GM21390 (cell line): Measurements from ENCODE around the gene MAP2K1.
"Not testable (repeated sequence)": the region's sequence is repeated elsewhere in the genome, so short reads cannot be mapped to it uniquely, and the experiment has no call there.

Experiments
- ATAC-seq: cut with Tn5 transposase; IDR thresholded peaks from one replicate; pipeline ENCODE4 v1.9.1; 2021; ENCODE audit not compliant: unreplicated experiment

MAP2K1 gene

DNA sequence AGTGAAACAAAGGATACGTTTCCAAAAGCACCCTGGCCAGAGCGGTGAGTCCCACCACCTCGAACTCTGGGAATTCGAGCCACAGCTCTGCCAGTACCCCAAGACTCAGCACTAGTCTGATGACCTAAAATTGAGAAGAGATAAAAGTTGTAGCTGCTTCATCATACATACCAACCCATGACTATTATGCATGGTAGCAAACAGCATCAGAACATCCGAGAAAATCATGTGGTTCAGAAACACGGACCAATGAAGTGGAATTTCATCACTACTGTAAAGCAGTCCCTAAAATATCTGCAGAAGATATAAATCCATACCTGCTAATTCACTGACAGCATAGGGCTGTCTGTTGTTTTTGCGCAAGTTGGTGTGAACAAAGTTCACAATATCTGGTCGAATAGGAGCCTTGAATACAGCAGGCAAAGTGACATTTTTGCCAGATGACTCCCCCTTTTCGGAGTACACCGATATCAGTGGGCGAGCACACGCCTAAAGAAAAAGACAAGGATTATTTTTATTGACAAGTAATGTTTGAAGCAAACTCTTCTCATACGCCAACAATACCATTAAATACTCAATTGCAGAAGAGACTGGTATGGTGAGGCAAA, 116.4 kb downstream of the MAP2K1 start:
- not testable (repeated sequence) for ATAC-seq

GRCh38 chr15:66503780-66504562, 117.3 kb downstream of the MAP2K1 start:
- no peak for ATAC-seq

DNA sequence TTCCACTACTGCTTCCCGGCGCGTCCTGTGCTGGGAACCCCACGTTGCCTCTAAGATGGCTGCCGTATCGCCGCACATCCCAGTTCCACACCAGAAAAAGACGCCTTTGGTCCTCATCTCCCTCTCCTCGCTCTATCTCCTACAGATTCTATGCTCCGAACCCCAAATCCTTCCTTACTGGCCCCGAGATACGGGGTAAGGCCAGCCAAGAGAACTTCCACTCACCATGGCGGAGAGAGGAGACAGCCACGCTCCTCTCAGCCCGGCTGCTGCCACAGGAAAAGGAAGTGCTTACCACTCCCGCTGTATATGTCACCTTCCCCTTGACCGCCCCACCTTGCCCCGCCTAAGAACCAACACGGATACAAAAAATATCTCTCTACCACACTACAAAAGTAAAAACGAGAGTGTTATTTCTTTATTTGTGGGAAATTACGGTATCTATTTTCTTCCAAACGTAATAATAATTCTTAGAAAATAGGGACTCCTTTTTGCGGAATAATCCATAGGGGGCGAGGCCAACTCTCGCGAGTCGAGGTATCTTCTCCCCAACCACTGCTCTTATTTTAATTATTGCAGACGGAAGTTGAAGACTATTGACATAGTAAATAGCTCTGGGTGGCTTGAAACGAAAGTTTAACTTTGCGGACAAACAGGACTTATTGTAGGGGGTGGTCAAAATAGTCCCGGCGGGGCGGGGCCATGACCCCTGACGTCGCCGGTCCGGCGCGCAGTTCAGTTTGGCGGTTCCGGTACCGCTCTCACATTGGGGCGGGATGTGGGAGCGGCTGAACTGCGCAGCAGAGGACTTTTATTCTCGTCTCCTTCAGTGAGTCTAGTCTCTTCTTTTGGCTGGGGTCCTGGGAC, 118.1 kb downstream of the MAP2K1 start, which contains the start of the genes RPL4 and ZWILCH:
Gene RPL4, minus strand, starts transcription at position 293 of the 867 bp plus-strand sequence. Its CDS starts 65 bp downstream, at position 228.
Gene ZWILCH, plus strand, starts transcription at position 764 of the 867 bp plus-strand sequence. Its CDS starts 13 bp downstream, at position 777.
- peak; percentile 63 for ATAC-seq

GRCh38 chr15:66505430-66505811, 118.7 kb downstream of the MAP2K1 start:
- ATAC-seq: peak; percentile 27

GRCh38 chr15:66505818-66506217, 119.1 kb downstream of the MAP2K1 start:
- no peak for ATAC-seq

GRCh38 chr15:66508293-66508883, 121.7 kb downstream of the MAP2K1 start:
- ATAC-seq: no peak

GRCh38 chr15:66514586-66514985, 127.9 kb downstream of the MAP2K1 start:
- ATAC-seq: no peak

DNA sequence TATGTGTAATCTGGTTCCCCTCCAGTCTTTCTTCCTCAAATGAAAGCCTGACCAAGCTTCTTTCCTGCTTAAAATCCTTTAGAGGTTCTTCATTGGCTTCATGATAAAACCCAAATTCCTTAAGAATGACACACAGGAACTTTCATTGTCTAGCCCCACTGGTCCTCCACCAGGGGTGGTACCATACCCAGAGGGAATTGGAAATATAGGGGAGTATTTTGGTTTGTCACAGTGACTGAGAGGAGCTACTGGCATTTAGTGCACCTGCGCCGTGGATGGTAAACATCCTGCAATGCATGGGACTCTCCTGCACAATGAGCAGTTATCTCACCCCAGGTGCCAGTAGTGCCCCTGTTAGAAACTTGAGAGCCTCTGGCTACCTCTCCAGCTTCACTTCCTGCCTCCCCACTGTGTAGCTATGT, 129.2 kb downstream of the MAP2K1 start:
- ATAC-seq: no peak

GRCh38 chr15:66523926-66524325, 137.2 kb downstream of the MAP2K1 start:
- ATAC-seq: no peak

DNA sequence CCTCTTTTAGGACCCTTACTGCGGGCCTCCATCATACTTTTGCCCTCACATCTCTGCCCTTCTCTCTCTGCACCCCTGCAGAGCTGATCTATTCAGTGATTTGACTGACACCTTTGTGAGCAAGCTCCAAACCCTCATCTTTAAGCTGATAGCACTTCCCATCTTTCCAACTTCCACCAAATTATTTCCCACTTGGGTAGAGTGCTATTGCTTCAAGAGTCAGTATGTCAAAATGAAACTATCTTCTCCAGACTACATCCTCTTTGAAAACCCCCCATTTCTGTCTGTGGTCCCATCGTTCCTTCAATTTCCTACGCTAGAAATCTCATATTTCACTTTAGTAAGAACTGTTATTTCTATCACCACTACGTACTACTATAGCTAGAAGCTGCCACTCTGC, 138.1 kb downstream of the MAP2K1 start:
- no peak for ATAC-seq

- no peak for ATAC-seq
Measured at GRCh38 chr15:66535056-66535455, 148.3 kb downstream of the MAP2K1 start.
